Tibial nerve (tissue), 4 donors: ENCODE data around the gene GBA2.

ENCODE experiments used
- CTCF ChIP-seq, 5 experiments: fragments of 200-600 bp in 3 of 5; fragments of 450-650 bp in 2 of 5; sonication (generic) in 3 of 5; IDR thresholded peaks; one replicate each; pipeline ENCODE4 v1.5.1; 2016 to 2019; ENCODE audit warnings: antibody characterized with exemption in 5 of 5, mild to moderate bottlenecking in 3 of 5, moderate library complexity in 2 of 5
- EP300 ChIP-seq, 2 donors: sonication (generic); formaldehyde crosslinking; IDR thresholded peaks; one replicate each; pipeline ENCODE4 v1.6.1; 2017; ENCODE audit warnings: antibody characterized with exemption in 2 of 2, mild to moderate bottlenecking in 1 of 2

DNA sequence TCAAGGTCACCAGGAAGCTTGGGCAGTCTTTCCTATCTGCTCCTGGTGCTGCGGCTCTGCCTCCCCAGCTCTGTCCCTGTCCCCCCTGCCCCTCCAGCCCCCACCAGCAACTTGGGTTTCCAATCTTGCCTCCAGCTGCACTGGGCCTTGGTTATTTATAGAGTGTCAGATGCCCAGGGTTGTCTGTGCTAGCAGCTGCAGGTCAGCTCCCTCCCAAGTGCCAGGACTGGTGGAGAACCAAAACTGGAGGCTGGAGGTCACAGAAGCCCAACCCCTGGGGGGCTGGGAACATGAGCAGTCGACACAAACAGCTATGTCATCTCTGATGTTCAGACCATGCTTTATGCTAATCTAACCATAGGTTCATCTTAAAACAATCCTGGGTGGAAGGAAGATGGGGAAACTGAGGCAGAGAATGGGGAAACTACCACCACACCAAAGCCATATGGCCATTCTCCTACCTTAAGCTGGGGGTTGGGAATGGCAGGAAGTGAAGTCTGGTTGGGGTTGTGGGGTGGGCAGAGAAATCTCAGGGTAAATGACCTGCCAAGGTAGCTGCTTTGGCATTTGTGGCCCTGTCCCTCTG is 61.0 kb downstream of the GBA2 start:
- TF ChIP-seq CTCF (IDR thresholded peaks at IDR 0.05) (no peak), EP300 (IDR thresholded peaks at IDR 0.05) (no peak)
